HG02623 (cell line): ENCODE data around the gene SFRP5.

ENCODE experiments used
- ATAC-seq: cut with Tn5 transposase; IDR thresholded peaks from one replicate; pipeline ENCODE4 v1.9.1; 2021; ENCODE audit warnings: moderate library complexity; ENCODE audit not compliant: unreplicated experiment

SFRP5 gene

DNA sequence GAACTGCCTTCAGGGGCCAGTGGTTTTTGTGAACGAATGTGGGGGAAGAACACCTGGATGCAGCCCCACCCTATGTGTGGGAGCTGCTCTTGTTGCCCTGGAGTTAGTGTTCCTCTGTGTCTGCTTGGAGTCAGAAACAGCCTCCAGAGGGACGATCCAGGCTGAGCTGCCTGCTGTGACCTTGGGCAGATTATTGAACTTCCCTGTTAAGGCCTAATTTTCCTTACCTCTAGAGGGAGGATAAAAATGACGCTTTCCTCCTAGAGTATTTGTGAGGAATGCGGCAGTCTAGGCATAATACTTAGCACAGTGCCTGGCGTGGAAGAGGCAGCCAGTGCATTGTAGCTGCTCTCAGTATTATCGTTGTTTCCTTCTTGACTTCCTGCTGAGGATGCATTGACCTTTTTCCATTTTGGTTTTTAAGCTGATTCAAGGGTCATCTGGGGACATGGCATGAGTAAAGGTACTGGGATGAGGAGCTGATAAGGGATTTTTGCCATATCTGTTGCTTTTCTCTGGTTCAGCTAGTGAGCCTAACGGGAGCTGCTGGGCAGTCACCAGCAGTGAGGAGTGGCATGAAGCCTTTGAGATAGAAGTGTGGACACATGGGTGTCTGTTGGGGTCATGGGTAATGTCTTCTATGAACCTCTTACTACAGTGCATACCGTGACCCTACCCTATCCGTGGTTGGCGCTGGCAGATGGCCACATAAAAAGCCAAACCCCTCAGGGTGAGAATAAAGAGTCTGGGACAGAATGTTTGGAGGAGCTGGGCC, 28.4 kb downstream of the SFRP5 start:
- ATAC-seq: no peak

DNA sequence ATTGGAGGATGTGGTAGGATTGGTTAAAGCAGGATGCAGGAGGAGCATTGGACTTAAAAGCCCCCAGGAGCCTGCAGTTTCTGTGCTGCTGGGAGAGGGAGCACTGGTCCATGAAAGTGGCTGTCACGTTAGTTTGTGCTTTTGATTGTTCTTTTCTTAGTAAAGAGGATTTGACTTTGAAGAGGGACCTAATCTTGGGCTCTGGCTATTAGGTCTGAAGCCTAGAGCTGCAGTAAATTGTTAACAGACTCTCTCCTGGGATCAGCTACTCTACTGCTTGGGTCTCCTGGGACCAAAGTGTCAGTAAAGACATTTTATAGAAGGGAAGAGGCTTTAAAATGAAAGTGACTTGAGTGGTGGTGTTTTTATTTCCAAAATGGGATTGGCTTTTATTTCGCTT, 31.2 kb downstream of the SFRP5 start:
- ATAC-seq: no peak

DNA sequence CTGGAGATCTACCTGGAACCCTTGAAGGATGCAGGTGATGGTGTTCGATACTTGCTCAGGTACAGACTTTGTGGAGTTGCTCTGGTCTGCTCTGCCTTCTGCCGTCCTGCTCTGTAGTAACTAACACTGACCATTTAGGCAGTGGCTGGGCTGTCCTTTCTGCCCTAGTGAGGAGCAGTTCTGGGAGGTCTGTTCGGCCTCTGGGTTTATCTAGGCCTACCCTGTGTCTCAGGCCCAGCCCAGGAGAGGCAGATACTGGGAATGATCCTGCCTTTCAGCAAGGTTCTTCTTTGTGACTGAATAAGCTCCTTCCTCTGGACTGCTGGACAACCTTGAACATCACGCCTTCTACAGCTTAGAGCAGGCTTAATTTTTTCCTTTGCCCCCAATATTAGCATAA, 33.2 kb downstream of the SFRP5 start:
- ATAC-seq: no peak

DNA sequence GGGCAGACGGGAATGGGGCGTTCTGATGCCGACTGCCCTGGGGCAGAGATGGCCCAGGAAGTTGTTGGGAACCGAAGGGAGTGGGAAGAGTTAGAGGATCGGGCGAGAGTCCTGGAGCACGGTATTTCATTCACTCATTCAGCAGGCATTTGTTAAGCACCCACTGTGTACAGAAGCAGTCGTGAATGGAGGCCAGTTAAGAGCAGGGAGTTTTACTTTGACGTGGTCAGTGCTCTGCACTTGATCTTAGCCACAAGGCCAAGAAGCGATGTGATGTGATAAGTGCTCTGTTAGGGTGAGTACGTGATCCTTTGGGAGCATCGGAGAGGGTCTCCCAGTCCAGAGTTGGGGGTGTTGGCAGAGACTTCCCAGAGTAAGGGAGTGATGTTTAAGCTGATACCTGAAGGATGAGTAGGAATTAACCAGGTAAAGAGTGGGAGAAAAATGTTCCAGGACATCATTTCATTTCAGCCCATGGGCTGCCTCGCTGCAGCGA, 34.0 kb downstream of the SFRP5 start:
- peak; percentile 7 for ATAC-seq

DNA sequence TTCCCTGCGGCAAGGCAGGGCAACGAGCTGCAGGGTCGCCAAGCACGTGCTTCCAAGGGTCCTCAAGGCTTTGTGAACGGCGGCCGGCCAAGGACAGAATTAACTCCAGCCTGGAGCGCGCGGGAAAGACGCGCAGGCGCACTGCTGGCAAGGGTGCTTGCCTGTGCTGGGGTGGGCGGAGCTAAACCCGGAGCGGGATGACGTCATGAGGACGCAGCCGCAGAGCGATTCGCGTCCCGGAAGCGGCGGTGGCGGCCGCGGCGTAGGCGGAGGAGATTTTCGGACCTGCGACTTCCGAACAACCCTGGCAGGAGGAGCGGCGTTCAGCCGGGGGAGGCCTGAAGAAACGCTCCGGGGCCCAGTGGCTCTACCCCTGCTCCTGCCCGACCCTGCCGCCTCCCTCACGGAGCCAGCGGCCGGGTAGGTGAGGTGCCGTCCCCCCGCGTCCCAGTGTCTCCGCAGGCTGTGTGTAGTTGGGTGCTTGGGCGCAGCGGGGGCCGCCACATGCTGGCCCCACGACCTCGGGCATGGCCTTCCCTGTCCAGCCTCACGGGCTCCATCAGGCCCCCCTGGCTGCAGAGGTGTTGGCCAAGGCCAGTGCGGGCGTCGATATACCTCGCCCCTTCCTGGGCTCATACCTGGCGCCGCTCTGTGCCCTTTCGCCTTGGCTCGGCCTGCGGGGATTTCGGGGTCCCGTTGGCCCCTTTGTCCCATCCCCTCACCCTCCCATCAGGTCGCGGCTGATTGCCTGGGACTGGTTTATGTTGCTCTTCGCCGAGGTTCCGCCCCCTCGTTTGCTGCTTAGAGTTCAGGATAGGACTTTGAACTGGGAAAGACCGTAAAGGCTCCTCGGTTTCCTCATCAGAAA, 34.7 kb downstream of the SFRP5 start, which contains the start of gene ZFYVE27:
Gene ZFYVE27 (plus strand): TSS at position 227 of the 868 bp plus-strand sequence. CDS start 1,350 bp downstream, outside the sequence.
- peak; percentile 86 for ATAC-seq

DNA sequence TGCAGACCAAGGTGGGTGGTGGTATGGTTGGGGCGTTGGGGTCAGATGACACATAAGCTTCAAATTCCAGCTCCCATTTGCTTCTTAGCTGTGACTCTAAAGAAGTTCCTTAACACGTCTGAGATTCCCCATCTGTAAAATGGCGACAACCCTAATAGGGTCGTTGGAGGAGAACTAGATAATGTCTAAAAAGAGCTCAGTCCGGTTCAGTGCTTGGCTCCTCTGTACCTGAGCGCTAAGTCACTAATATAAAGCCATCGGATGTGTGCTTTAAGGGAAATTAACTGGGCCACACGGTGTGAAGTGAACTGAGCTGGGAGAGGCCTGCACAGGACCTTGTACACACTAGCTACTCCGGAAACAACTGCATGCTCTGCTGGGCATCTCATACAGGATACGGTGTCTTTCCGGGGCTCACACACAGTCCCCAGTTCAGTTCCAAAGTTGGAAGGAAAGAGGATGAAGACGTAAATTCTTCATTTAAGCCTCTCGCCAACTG, 35.3 kb downstream of the SFRP5 start:
- ATAC-seq: peak; percentile 9

DNA sequence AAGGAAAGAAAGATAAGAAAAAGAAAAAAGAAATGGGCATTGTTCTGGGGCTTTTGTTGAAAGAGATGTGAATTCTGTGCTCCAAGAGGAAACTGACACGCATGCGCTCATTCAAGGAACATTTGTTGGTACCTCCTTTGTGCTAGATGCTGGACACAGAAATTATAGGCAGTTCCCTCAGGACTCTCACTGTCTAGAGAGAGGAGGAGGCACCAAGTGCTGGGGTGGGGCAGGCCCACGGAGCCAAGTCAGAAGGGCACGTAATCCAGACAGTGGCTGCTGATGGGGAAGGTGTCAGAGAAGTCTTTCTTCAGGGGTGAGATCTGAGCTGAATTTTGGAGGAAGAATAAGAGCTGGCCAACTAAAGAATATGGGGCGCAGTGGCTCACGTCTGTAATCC, 37.8 kb downstream of the SFRP5 start:
- ATAC-seq: no peak

DNA sequence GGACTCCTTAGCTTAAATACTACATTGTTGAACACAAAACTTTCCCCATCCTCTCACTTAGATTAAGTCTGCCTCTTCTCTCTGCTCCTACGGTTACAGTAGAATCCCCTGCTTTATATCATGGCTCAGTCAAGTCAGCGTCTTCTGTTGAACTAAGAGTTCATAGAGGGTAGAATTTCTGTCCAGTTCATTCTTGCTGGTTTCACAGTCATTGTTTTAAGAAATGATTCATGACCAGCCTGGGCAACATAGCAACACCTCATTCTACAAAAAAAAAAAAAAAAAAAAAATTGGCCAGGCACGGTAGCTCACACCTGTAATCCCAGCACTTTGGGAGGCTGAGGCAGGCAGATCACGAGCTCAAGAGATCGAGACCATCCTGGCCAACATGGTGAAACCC, 38.5 kb downstream of the SFRP5 start:
- no peak for ATAC-seq

DNA sequence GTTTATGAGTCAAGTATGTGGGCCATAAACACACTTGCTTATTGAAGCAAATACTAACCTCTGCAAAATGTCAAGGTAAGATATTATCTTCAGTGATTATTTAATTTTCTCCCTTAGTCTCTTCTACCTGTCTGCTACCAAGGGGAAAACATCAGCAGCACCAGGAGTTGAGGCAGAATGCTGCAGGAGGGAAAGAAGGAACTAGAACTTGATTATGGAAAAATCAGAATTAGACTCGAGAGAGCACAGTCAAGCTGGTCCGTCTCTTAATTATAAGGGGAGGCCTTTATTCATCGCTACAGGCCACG, 39.8 kb downstream of the SFRP5 start:
- ATAC-seq: no peak

DNA sequence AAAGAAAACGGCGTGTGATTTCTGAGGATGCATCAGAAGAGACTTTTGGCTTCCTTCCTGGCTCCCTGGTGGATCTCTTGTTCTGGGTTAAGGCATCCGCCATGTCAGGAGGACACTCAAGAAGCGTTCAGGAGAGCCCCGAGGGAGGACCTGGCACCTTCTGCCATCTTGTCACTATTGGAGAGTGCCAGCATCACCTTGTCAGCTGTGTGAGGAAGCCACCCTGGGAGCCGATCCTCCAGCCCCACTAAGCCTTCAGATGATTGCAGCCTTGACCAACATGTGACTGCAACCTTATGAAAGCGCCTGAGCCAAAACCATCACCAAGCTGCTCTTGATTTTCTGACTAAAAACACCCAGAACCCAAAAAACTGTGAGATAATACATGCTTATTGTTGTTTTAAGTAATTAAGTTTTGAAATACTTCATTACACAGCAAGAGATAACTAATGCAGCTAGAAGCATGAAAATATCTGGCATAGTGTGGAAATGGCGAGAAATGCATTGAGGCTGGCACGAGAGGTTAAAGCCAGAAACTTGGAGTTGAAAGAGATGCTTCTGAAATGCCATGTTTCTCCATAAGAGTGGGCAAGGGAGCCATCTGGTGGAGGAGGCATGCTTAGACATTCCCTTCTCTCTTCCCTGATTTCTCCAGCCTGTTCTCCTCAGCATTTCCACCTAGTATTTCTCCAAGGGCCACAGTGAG, 40.3 kb downstream of the SFRP5 start:
- no peak for ATAC-seq

DNA sequence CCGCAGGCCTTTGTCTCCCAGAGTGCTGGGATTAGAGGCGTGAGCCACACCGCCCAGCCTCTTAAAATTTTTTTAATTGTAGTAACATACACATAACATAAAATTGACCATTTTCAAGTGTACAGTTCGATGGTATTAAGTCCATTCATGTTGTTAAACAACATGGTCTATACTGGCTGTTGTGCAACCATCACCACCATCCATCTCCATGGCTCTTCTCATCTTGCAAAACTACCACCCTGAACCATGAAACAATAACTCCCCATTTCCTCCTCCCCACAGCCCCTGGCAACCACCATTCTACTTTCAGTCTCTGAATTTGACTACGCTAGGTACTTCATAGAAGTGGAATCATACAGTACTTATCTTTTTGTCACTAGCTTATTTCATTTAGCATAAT, 42.8 kb downstream of the SFRP5 start:
- ATAC-seq: no peak

DNA sequence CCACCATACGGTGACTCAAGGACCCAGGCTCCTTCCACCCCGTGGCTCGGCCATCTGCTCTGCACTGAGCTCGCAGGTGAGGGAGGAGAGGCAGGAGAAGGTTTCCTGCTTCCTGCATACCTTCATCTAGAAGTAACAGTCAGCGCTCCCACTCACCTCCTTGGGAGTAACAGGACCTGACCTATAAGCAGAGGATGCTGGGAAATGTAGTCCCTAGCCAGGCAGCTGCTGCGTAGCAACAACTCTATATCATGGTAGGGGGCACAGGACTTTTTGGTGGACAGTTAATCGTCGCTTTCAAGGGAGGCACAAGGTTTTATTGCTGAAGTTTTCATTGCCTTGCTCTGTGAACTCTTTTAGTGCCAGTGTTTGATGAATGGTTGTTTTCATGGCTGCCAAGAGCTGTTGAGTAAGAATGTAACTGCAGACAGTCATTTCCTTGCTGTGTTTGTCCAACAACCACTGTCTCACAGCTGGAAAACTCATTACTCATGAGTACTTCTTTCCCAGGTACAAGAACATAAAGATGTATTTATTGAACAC, 45.1 kb downstream of the SFRP5 start:
- ATAC-seq: no peak

DNA sequence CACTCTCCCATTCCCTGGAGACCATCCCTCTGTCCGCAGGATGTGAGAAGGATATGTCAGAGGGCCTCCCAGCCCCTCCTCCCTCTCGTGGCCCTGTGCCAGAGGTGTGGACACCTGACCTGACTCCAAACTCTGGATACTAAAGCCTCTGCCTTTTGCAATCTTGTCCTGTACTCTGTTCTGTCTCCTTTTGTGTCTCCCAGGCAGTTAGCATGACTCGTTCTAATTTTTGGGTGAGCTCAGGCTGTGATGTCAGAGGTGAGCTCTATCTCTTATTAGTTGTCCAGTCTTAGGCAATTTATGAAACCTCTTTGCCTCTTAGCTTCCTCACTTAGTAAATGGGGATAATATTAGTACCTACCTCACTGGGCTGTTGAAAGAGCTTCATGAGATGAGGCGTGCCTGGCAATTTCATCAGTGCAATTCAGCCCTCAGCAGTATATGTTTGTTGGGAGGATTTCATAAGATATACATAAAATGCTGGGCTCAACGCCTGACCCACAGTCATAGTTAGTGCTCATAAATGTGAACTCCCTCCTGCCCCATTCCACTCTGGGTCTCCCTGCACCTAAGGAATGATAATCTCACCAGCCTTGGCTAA, 47.4 kb downstream of the SFRP5 start:
- no peak for ATAC-seq

DNA sequence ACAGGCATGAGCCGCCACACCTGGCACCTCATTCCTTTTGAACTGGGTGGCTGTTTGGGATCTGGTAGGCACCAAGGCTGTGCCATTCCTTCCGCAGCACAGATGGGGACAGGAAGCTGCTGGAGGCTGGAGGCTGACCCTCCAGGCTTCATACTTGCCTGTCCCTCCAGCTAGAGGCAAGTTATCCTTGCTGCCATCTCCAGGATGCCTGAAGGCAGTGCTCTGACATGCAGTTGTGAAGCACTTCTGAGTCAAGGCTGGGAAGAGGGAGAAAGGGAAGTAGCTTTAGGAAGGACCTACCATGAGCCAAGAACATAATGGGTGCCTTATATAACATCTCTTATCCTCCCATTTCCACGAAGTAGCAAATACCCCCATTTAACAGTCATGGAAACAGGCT, 48.8 kb downstream of the SFRP5 start:
- ATAC-seq: no peak

DNA sequence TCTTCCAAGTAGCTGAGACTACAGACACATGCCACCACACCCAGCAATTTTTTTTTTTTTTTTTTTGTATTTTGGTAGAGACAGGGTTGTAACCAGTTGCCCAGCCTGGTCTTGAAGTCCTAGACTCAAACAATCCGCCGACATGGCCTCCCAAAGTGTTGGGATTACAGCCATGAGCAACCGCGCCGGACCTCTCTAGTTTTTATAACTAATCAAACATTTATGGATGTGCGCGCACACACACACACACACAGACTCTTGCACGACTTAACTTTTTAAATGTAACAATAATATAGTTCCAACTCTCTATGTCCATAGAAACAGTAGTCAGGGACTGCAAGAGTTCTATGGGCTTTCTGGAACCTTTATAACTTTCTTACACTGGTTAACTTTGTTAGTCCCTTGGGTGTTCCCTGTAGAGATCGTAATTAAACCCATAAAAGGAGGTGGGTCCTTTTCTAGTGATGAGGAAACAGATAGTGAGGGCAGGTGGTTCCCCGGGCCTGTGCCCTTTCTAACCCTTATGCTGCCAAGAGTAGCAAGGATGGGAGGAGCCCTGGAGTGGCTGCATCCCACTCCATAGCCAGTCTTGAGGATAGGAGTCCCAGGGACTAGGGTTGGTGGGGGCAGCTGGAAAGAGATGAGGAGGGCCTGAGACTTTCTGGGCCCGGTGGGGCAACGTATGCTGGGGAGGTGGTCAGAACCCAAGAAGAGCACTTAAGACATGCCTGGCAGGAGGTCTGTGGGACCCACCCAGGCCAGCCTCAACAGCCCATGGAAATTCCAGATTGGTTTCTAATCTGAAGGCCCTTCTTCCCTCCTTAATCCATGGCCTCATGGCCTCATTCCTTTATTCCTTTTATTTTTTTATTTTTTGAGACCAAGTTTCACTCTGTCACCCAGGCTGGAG, 49.7 kb downstream of the SFRP5 start:
- no peak for ATAC-seq

DNA sequence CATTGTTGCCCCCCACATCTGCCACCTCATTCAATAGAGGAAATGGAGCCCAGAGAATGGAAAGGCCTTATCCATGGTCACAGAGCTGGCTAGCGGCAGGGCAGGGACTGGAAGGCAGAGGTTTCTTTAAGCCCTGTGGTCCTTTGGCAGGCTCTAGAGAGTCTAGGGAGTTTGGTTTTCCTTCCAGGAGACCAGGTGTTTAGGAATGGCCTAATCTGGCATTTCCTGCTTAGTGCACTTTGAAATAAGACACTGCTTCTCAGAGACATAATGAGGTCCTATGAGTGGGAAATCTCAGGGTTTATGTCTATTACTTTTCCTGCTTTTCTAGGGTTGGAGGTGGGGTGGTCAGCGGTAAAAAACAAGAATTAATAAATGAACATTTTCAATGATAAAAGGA, 52.2 kb downstream of the SFRP5 start:
- no peak for ATAC-seq

DNA sequence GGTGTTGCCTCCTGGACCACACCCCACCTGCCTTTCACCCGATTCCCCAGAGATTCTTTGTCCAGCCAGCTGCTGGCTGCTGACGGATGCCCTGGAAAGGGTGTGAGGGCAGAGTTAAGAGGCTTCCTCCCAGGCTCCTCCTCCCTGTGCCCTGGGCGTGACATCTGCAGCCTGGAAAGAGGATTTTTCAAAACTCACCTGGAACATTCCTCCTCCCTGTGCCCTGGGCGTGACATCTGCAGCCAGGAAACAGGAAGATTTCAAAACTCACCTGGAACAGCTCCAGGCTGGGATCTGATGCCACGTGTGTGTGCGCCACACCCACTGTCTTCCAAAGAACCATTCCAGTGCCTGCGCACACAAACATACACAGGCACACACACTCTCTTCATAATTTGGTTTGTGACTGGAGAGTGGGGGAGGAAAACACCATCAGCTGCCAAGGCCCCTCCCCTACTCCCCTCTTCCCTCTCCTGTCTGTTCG, 53.1 kb downstream of the SFRP5 start:
- ATAC-seq: no peak

DNA sequence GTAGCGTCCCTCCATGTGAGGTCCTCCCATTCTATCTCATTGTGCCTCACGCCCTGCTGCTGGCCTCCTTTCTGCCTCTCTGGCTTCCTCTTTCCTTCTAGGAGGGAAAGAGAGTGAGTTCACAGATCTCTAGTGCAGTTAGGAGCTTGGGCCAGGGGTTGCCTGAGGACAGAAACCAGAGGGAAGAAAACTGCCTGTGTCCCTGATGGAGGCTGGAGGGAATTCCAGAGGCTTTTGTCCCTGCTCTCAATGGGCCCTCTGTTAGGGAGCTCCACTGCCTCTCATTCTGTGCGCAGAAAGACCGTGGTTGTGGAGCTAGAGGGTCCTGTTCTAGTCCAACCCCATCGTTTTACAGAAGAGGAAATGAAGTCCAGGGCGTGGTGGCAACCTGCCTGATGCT, 53.6 kb downstream of the SFRP5 start:
- no peak for ATAC-seq

DNA sequence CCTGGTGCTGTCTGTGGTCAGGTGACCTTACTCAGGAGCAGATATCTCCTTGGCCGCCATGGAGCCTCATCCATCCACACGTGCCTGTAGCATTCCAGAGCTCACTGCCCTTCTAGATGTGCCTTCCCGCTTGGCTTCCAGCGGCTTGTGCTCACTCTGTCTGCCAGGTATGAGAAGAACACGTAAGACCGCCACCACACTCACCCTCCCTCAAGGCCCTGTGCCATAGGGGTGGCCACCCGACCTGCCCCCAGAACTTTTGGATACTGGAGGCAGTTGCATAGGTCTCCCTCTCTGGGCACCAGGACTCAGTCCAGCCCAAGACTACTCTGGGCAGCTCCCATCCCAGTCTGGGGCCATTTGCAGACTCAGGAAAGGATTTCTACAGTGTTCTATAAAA, 54.2 kb downstream of the SFRP5 start:
- ATAC-seq: no peak
